Suppressor macrophage treated with lipopolysaccharide for 1 hour (primary cell): ENCODE data around the gene PTPRG.

Experiments used
- DNase-seq, 3 donors: peaks; one replicate each; pipeline ENCODE4 v3.0.0-alpha.2; 2020 to 2022

PTPRG gene

DNA sequence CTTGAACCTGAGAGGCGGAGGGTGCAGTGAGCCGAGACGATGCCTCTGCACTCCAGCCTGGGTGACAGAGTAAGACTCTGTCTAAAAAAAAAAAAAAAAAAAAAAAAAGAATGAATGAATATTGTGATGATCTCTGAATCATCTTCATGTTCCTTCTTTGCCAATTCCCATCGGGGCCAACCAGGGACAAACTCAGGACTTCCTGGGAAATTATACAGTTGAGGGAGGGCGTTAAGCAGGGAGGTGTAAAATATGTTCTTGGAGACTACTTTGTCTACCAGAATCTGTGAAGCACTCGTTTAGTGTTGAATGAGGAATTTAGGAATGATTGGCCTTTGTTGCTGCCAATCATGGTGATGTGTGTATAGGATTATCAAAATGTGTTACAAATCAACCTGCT, 210.6 kb downstream of the PTPRG start:
- no peak for DNase-seq

DNA sequence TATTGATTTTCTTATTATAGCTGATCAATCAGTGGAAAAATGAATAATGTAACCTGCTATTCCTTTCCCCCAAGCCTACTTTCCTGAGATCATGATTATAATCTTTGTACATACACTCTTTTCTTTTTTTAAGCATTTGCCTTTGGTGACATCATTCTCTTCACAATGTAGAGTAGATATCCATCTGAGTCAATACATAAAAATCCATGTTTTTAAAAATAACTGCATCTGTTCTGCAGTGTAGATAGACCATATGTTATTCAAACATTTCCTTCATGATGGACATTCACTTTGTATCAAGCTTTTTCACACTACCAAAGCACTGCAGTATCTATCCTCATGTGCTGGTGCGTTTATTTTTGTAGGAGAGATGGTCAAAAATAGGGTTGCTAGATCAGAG, 211.1 kb downstream of the PTPRG start:
- DNase-seq, result no peak

- no peak for DNase-seq
Observed at GRCh38 chr3:61774279-61774890, 213.0 kb downstream of the PTPRG start.

- DNase-seq, result no peak
Observed at GRCh38 chr3:61776390-61776789, 215.0 kb downstream of the PTPRG start.

- DNase-seq, result no peak
Observed at GRCh38 chr3:61777483-61777882, 216.1 kb downstream of the PTPRG start.

- DNase-seq, result no peak
Observed at GRCh38 chr3:61778095-61778494, 216.7 kb downstream of the PTPRG start.

- DNase-seq, result no peak
Observed at GRCh38 chr3:61780016-61780415, 218.6 kb downstream of the PTPRG start.

DNA sequence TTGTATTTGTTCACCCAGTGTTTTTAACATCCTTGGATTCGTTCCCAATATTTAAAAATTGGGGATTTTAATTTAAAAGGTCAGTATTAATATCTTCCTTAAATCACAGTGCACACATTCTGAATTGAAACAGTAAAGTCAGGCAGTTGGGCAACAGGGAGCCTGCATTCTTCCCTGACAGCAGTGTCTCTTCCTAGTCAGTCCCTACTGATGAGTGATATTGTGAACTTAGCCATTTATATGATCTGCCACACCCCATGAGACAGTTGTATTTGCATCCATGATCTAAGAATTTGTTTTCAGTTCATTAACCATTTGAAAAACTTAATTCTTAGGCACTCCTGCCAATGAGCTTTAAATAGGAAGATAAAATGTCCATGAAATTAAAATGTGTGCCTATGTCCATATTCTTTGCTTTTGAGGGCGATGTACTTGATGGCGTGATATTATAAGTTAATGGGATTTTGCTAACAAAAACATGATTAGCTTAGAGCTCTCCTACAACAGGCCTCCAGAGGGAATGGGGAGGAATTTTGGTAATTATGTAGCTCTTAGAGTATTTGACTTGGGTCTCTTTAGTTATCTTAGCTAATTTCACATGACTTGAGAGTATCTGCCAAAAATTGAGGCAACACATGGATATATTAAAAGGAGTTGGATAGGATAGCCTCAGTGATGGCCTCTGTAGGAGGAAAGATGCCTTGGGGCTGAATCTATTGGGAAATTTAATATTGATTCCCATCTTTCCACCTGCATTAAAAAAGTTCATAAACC, 219.3 kb downstream of the PTPRG start:
- no peak for DNase-seq

DNA sequence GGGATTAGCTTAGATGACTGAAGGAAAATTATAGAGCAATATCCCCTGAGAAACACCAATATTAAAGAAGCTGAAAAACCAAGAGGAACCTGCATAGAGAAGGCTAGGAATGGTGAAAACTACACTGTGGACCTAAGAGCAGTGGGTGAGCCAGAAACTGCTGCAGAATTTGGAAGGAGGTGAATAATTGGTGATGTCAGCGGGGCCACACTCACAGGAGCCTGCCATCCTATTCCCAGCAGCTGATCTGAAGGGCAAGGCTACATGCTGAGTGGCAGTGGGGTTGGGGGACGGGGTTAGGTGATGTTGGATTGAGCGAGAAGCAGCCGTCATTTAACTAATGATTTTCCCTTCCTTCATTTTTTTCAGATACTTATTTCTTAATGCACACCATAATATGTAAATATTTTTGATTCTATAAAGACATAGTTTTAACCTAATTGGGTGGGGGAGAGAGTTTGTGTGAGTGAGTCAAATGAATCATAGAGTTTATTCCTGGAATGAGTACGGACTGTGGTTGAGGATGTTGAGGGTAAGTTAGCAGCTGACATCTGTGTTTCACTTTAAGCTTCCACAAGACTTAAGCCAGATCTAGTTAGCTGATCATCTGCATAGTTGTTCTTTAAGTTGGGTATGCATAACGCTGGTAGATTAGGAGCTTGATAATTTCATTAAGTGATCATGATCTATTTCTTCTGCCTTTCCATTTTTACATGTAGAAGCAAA, 222.8 kb downstream of the PTPRG start:
- no peak for DNase-seq

GRCh38 chr3:61788623-61789507, 227.5 kb downstream of the PTPRG start:
- no peak for DNase-seq

- DNase-seq, result no peak
Observed at GRCh38 chr3:61789861-61790260, 228.5 kb downstream of the PTPRG start.

DNA sequence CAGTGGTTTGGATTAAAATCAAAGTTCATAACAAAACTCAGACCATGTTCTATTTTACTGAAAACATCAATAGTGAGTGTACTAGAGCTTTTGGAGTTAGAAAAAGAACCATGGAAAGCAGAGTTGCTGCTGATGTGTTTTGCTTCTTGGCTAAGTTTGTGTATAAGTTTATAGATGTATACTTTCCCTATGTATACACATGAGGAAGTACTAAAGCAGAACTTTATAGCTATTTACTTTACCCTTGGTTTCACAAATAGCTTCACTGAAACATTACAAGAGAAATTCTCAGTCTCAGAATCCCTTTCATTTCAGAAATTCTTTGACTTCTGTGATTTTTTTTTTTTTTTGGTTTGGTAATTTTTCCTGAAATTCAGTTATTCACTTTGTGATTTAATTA, 229.0 kb downstream of the PTPRG start:
- no peak for DNase-seq

DNA sequence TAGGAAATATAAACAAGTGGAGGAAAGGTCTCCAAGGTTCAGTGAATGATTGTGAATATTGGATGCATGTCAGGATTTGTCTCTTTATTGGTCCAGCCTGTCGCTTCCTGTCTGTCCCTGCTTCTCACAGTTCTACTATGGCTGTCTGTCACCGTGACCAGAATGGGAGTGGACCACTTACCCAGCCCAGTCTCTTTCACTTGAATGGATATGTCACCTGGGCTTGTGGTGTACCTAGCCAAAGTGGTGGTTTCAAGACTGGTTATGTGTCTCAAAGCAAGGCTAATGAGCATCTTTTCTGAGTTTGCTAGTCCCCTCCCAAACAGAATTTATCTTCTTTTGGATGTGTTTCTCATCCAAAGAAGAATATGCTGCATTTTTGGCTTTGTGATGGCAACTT, 231.7 kb downstream of the PTPRG start:
- DNase-seq, result no peak

- DNase-seq, result no peak
Observed at GRCh38 chr3:61793521-61793920, 232.2 kb downstream of the PTPRG start.

DNA sequence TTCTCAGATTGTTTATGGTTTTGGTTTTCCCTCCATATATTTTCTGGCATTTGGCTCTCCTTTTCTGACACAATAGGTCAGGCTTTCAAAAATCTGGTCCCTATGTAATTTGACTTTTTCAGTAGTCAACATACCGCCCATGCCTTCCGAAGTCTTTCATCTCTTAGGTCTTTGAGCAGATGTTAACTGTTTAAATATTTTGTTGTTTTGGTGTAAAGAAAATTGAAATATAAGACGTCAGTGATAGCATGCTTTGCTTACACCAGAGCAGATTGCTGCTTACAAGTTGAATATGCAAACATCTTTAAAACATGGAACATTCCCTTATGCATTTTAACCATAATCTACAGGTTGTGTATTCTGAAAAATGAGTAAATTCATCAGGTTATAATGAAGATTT, 233.0 kb downstream of the PTPRG start:
- DNase-seq, result no peak

DNA sequence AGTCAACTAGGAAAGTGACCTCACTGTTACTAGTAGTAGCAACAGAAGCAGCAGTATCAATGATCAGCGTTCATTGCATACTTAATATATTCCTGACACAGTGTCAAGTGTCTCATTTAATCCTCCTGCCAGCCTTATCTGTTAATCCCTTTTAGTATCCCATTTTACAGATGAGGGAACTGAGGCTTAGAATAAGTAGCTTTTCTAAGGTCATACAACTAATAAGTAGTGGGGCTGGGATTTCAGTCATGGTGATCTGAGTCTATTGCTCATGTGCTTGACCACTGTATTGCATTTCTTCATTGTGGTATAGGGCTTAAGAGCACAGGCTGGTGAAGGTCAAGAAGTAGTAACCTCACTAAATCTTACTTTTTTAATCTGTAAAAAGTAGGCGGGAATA, 233.6 kb downstream of the PTPRG start:
- no peak for DNase-seq

DNA sequence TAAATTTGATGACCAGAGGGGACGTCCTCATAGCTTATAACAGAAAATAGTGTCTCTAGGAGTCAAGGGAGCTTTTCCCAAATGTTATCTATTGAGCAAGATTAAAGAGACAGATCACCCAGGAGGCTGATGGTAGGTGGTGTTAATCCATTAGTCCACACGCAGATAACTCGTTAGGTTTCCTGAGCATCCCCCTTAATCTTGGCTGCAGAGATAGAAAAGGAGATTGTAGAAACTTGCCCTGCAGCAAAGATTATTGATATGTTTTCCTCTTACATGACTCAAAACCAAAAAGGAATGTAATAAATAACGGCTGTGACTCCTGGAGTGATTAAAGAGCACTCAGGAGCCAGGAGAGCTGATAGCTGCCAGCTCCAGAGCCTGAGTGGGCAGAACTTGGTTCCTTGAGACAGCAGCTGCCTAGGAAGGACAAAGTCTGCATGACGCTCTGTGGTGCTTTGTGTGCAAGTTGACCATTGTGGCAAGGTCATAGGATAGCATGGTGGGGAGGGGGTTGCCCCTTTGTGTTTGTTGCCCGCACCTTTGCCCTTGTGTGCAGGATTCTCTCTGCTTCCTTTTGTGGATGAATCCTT, 234.8 kb downstream of the PTPRG start:
- DNase-seq, result no peak

GRCh38 chr3:61796911-61797310, 235.5 kb downstream of the PTPRG start:
- DNase-seq, result no peak

DNA sequence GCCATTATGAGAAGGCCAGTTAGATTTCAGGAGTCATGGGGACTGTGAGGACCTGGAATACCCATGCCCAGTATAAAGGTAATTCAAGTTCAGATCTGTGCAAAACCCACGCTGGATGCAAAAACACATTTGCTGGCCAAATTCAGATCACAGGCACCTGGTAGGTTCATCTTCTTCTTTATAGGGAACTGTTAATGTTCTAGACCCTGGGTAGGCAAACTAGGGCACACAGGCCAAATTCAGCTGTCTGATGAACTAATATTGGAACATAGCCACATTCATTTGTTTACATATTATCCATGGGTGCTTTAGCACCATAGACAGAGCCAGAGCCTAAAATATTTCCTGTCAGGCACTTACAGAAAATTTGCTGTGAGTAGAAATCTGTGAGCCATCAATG, 241.4 kb downstream of the PTPRG start:
- DNase-seq, result no peak

- DNase-seq, result no peak
Observed at GRCh38 chr3:61803983-61804382, 242.6 kb downstream of the PTPRG start.

DNA sequence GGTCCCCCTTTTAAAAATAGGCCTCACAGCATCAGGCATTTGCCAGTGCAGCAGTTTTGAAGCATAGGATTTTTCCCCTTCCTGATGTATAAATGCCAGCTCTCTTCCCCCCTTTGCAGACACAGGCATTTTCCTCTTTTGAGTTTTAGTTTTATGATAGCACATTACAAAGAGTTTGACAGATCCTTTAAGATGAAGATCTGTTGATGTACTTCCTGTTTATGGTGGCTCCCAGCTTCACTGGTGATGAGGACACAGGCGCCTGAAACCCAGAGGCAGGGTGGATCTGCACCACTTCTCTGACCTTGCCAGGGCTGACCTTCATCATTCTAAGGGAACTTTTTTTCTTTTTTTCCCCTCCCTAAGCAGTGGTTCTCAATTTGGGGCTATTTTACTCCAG, 243.4 kb downstream of the PTPRG start:
- DNase-seq, result no peak

GRCh38 chr3:61805510-61806080, 244.2 kb downstream of the PTPRG start:
- DNase-seq, result no peak
